ENCODE data around the gene CTSW.
"Not testable (repeated sequence)": the region's sequence is repeated elsewhere in the genome, so short reads cannot be mapped to it uniquely, and the experiment has no call there.

The CTSW gene
- 0.46 to 14.1 (median 11.0) reads per million in 3 experiments for total RNA-seq

- peak; percentile 30 for DNase-seq
These were observed at the start of gene CTSW for GRCh38 chr11:65879617-65880016. CTSW (plus strand) TSS chr11:65879837; CDS start chr11:65879855, 18 bp downstream.

- DNase-seq, result not testable (repeated sequence)
These were observed 47.4 kb upstream of the CTSW start for GRCh38 chr11:65832231-65832630.

GRCh38 chr11:65833297-65834030 lies 46.2 kb upstream of the CTSW start, which contains the start of gene SNX32:
SNX32 (plus strand) TSS chr11:65833963; CDS start chr11:65834066, 103 bp downstream.
- DNase-seq, result peak; percentile 91

- no peak for DNase-seq
These were observed 45.4 kb upstream of the CTSW start for GRCh38 chr11:65834202-65834601.

GRCh38 chr11:65842144-65842543 lies 37.5 kb upstream of the CTSW start:
- no peak for DNase-seq

- DNase-seq, result no peak
These were observed 35.8 kb upstream of the CTSW start for GRCh38 chr11:65843811-65844210.

GRCh38 chr11:65844231-65844872 lies 35.3 kb upstream of the CTSW start:
- DNase-seq, result no peak

GRCh38 chr11:65847746-65848145 lies 31.9 kb upstream of the CTSW start:
- no peak for DNase-seq

GRCh38 chr11:65848693-65849092 lies 30.9 kb upstream of the CTSW start:
- not testable (repeated sequence) for DNase-seq

GRCh38 chr11:65849366-65849765 lies 30.3 kb upstream of the CTSW start:
- DNase-seq, result no peak

GRCh38 chr11:65849771-65850216 lies 29.8 kb upstream of the CTSW start:
- no peak for DNase-seq

GRCh38 chr11:65850217-65851082 lies 29.2 kb upstream of the CTSW start:
- no peak for DNase-seq

- no peak for DNase-seq
These were observed 28.5 kb upstream of the CTSW start for GRCh38 chr11:65851083-65851579.

GRCh38 chr11:65851811-65852507 lies 27.7 kb upstream of the CTSW start:
- DNase-seq, result no peak

GRCh38 chr11:65852508-65853245 lies 27.0 kb upstream of the CTSW start:
- no peak for DNase-seq

GRCh38 chr11:65853246-65853979 lies 26.2 kb upstream of the CTSW start:
- no peak for DNase-seq

GRCh38 chr11:65854161-65854592 lies 25.5 kb upstream of the CTSW start:
- DNase-seq, result no peak

GRCh38 chr11:65854852-65855837 lies 24.5 kb upstream of the CTSW start:
- DNase-seq, result no peak

- no peak for DNase-seq
These were observed 23.7 kb upstream of the CTSW start for GRCh38 chr11:65855927-65856363.

Measured in central memory CD4-positive, alpha-beta T cell (primary cell).